Esophagus muscularis mucosa (tissue), 4 donors: ENCODE data around the gene COQ4. TPM values are rescaled to one million over a fixed set of nuclear protein-coding genes. Genes with fewer than 3 reads are reported as not detected.

Experiments
- DNase-seq: peaks from one replicate; pipeline ENCODE4 v3.0.0-alpha.2; 2017; ENCODE audit errors: extremely low spot score
- H3K27ac ChIP-seq, 4 donors: fragments of 200-600 bp; sonication (generic); replicated peaks in 1 of 4; 1 replicate in 3 of 4; 2 replicates in 1 of 4; pipeline ENCODE4 v1.5.1; 2016 to 2019; ENCODE audit warnings: mild to moderate bottlenecking in 1 of 4
- H3K27me3 ChIP-seq, 4 donors: fragments of 200-600 bp; sonication (generic); one replicate each; pipeline versions ENCODE4 v1.5.1 to v1.6.0; 2016 to 2019
- H3K36me3 ChIP-seq, 4 donors: fragments of 200-600 bp; sonication (generic); one replicate each; pipeline ENCODE4 v1.5.1; 2016 to 2019
- H3K4me1 ChIP-seq, 4 donors: fragments of 200-600 bp; sonication (generic); one replicate each; pipeline ENCODE4 v1.5.1; 2016 to 2019
- H3K4me3 ChIP-seq, 4 donors: fragments of 200-600 bp; sonication (generic); 1 replicate in 2 of 4; 2 replicates in 2 of 4; pipeline ENCODE4 v1.5.1; 2016 to 2019; ENCODE audit warnings: mild to moderate bottlenecking in 4 of 4, moderate library complexity in 1 of 4
- H3K9me3 ChIP-seq, 4 donors: fragments of 200-600 bp; sonication (generic); 1 replicate in 3 of 4; 2 replicates in 1 of 4; pipeline ENCODE4 v1.5.1; 2016 to 2019
- EP300 ChIP-seq: sonication (generic); formaldehyde crosslinking; IDR thresholded peaks from one replicate; pipeline ENCODE4 v1.6.1; 2017; ENCODE audit warnings: antibody characterized with exemption
- POLR2A ChIP-seq: fragments of 450-650 bp; IDR thresholded peaks from one replicate; pipeline ENCODE4 v1.6.1; 2017; ENCODE audit warnings: antibody characterized with exemption, moderate library complexity, mild to moderate bottlenecking, low read depth
- POLR2AphosphoS5 ChIP-seq, 2 donors: sonication (generic); formaldehyde crosslinking; IDR thresholded peaks; one replicate each; pipeline ENCODE4 v1.6.1; 2017; ENCODE audit warnings: antibody characterized with exemption in 2 of 2
- WGBS: methylation state at CpG from one replicate; pipeline ENCODE4 v1.1.5; 2018; 5-methylcytosine and 5-hydroxymethylcytosine counted together
- intact Hi-C: fragments of 100-400 bp; cut with DNase I; formaldehyde crosslinking; loops from one replicate; pipeline ENCODE4 v1.15.1; 2023
- total RNA-seq, 4 donors: library from RNA; depleted of rRNA; stranded (reverse); fragments of >200 nt; gene quantifications; one replicate each; pipeline versions ENCODE4 v1.1.0 to v1.2.1, GENCODE V29; 2016
- TF ChIP-seq, protein P1 (sequence below), 3 experiments: fragments of 200-600 bp in 2 of 3; fragments of 450-650 bp in 1 of 3; sonication (generic) in 2 of 3; IDR thresholded peaks; one replicate each; pipeline ENCODE4 v1.5.1; 2017 to 2019; ENCODE audit warnings: antibody characterized with exemption in 3 of 3, mild to moderate bottlenecking in 2 of 3, moderate library complexity in 1 of 3

The COQ4 gene
- total RNA-seq, 4 donors from 2014 or later = 23.3 to 37.6 (median 30.1) TPM

DNA sequence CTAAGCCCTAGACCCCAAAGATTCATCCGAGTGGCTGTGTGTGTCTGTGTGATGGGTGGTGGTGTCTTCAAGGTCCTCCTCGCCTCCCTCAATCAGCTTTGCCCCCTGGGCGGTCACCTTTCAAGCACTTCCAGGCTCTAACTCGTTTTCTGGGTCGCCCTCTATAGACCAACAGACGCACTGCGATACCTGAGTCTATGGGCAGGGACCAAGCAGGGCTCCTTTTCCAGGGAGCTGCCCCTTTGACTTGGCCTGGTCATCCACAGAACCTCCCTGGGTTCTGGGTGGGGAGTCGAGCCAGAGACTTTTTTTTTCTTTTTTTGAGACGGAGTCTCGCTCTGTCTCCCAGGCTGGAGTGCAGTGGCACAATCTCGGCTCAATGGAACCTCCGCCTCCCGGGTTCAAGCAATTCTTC lies 18.8 kb downstream of the COQ4 start:
- H3K4me1 ChIP-seq = peaks cover 4 to 26% (median 20%) of the 10 kb centered on the region in 4 donors
- intact Hi-C loops = no loop called here
- peak overlapping the region; percentile 80 to 87 (median 85) for H3K27ac ChIP-seq
- DNase-seq = no peak
- peak overlapping the region; percentile 77 to 97 (median 90) for H3K4me3 ChIP-seq
- no peaks in the 10 kb centered on the region for H3K9me3 ChIP-seq
- peak in 1 of 2 donors; percentile 19 for TF ChIP-seq POLR2AphosphoS5 (IDR thresholded peaks at IDR 0.05)
- no peak for TF ChIP-seq POLR2A
- no peak for TF ChIP-seq EP300
- TF ChIP-seq, protein P1, sequence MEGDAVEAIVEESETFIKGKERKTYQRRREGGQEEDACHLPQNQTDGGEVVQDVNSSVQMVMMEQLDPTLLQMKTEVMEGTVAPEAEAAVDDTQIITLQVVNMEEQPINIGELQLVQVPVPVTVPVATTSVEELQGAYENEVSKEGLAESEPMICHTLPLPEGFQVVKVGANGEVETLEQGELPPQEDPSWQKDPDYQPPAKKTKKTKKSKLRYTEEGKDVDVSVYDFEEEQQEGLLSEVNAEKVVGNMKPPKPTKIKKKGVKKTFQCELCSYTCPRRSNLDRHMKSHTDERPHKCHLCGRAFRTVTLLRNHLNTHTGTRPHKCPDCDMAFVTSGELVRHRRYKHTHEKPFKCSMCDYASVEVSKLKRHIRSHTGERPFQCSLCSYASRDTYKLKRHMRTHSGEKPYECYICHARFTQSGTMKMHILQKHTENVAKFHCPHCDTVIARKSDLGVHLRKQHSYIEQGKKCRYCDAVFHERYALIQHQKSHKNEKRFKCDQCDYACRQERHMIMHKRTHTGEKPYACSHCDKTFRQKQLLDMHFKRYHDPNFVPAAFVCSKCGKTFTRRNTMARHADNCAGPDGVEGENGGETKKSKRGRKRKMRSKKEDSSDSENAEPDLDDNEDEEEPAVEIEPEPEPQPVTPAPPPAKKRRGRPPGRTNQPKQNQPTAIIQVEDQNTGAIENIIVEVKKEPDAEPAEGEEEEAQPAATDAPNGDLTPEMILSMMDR (IDR thresholded peaks at IDR 0.05) = peak; percentile 46 to 69 (median 57)
- no peaks in the 10 kb centered on the region for H3K27me3 ChIP-seq
- 19% methylated on average over 9 of the region's 13 CpGs for WGBS
- H3K36me3 ChIP-seq = peaks cover 37 to 45% (median 43%) of the 10 kb centered on the region in 4 donors

DNA sequence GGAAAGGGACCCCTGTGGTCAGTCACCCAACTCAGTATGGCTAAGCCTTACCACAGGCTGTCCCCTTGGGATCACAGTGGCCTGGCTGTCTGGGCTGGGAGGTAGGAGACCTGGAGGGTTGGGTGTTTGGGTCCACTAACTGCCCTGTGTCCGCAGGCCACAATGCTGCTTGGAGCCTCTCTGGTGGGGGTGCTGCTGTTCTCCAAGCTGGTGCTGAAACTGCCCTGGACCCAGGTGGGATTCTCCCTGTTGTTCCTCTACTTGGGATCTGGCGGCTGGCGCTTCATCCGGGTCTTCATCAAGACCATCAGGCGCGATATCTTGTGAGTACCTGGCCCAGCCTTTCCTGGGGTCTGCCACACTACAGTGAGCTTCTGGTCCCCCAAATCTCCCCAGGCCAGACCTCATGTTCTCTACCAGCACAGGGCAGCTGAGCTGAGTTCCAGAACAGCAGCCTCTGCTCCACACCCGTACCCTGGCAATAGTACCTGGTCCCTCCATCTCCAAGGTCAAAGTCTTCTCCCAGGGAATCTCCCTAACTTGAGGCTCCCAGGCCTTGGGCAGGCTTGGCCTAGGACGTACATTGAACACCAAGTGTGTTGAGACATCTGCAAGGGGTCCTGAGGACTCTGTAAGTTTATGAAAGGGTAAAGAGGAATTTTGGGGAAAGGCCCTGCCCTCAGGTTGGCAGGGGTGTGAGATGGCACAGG lies 20.5 kb downstream of the COQ4 start:
- H3K36me3 ChIP-seq = peaks cover 51 to 62% (median 60%) of the 10 kb centered on the region in 4 donors
- WGBS = 100% methylated on average over 5 of the region's 8 CpGs
- no peaks in the 10 kb centered on the region for H3K9me3 ChIP-seq
- H3K27me3 ChIP-seq = no peaks in the 10 kb centered on the region
- no peak overlapping the region for H3K4me3 ChIP-seq
- intact Hi-C loops = no loop called here
- TF ChIP-seq, protein P1 (IDR thresholded peaks at IDR 0.05) = no peak
- TF ChIP-seq POLR2A = no peak
- TF ChIP-seq POLR2AphosphoS5 (IDR thresholded peaks at IDR 0.05) = no peak
- TF ChIP-seq EP300 = no peak
- peaks cover 4 to 26% (median 20%) of the 10 kb centered on the region in 4 donors for H3K4me1 ChIP-seq
- no peak for DNase-seq
- H3K27ac ChIP-seq = no peak overlapping the region

DNA sequence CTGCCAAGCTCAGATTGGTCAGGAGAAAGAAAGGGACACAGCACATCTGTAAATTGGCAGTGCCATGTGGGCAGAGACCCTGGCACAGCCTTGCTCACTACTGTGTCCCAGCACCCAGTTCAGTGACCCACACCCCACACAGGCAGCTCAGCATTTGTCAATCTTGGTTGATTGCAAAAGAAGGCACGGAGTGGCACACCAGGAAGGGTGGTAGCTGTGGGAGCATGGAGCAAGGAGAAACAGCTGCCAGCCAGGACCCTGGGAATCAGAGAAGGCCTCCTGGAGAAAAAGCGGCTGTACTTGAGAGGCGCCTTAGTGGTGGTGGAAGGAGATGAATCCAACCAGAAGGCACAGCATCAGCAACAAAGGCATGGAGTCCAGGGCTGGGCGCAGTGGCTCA lies 21.2 kb downstream of the COQ4 start:
- intact Hi-C loops = no loop called here
- Histone ChIP-seq H3K4me3 (no peak overlapping the region), H3K27ac (no peak overlapping the region), H3K4me1 (peaks cover 4 to 26% (median 20%) of the 10 kb centered on the region in 4 donors), H3K36me3 (peaks cover 57 to 69% (median 67%) of the 10 kb centered on the region in 4 donors), H3K9me3 (no peaks in the 10 kb centered on the region), H3K27me3 (no peaks in the 10 kb centered on the region)
- no peak for DNase-seq
- TF ChIP-seq, protein P1 (IDR thresholded peaks at IDR 0.05) = no peak
- TF ChIP-seq EP300 = no peak
- no peak for TF ChIP-seq POLR2A
- no peak for TF ChIP-seq POLR2AphosphoS5 (IDR thresholded peaks at IDR 0.05)
- 96% methylated on average over 4 of the region's 4 CpGs for WGBS

DNA sequence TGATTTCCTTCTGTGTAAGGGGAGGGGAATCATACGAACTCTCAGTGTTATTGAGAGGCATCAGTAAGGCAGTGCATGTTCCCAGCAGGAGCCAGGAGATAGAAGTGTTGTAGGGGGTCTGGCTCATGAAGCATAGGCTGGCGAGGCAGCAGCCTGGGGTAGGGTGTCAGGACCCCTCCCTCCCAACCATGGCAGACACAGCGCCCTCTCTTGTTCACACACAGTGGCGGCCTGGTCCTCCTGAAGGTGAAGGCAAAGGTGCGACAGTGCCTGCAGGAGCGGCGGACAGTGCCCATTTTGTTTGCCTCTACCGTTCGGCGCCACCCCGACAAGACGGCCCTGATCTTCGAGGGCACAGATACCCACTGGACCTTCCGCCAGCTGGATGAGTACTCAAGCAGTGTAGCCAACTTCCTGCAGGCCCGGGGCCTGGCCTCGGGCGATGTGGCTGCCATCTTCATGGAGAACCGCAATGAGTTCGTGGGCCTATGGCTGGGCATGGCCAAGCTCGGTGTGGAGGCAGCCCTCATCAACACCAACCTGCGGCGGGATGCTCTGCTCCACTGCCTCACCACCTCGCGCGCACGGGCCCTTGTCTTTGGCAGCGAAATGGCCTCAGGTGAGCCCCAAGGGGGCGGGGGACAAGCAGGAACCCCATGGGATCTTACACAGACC lies 22.4 kb downstream of the COQ4 start:
- Histone ChIP-seq H3K27me3 (no peaks in the 10 kb centered on the region), H3K4me1 (peaks cover 4 to 20% (median 15%) of the 10 kb centered on the region in 4 donors), H3K36me3 (peaks cover 62 to 82% (median 79%) of the 10 kb centered on the region in 4 donors), H3K9me3 (no peaks in the 10 kb centered on the region), H3K4me3 (no peak overlapping the region), H3K27ac (no peak overlapping the region)
- DNase-seq = no peak
- 97% methylated on average over 11 of the region's 28 CpGs for WGBS
- TF ChIP-seq, protein P1 (IDR thresholded peaks at IDR 0.05) = no peak
- TF ChIP-seq EP300 (no peak), POLR2A (no peak), POLR2AphosphoS5 (IDR thresholded peaks at IDR 0.05) (no peak)
- intact Hi-C loops = no loop called here
